Epidermal melanocyte (primary cell): ENCODE measurements around the gene HAPLN2.
"Not testable (repeated sequence)": the region's sequence is repeated elsewhere in the genome, so short reads cannot be mapped to it uniquely, and the experiment has no call there.

Source experiments
- DNase-seq: peaks from one replicate; pipeline ENCODE4 v3.0.0; 2011; ENCODE audit warnings: low spot score; ENCODE audit not compliant: insufficient read length

The HAPLN2 gene

GRCh38 chr1:156618853-156619581, at the start of gene HAPLN2:
Gene HAPLN2 (plus strand): TSS chr1:156619415. CDS start chr1:156623491, 4,076 bp downstream.
- DNase-seq: no peak

DNA sequence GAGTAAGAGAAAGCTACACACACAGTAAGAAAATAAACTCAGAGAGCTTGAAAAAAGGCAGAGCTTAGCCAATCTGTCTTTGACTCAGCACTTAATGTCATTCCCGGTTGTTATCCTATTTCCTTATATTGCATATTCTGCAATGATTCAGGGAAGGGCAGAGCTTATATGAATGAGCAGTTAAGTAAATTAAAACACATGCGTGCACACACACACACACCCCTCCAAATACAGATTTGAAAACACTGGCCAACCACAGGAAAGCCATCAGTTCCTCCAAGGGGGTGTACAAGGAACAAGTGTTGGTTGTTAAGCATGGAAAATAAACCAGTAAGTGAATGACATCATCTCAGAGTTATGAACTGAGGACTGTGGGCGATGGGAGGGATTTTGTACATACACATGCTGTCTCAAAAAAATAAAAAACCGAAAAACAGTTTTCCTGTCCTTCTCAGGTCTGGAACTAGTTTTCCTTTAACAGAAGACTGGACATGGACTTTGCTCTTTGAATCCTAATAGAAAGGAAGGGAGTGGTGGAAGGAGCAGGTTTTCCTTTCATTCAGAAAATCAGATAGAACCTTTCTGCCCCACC, 47.9 kb upstream of the HAPLN2 start:
- DNase-seq: no peak

DNA sequence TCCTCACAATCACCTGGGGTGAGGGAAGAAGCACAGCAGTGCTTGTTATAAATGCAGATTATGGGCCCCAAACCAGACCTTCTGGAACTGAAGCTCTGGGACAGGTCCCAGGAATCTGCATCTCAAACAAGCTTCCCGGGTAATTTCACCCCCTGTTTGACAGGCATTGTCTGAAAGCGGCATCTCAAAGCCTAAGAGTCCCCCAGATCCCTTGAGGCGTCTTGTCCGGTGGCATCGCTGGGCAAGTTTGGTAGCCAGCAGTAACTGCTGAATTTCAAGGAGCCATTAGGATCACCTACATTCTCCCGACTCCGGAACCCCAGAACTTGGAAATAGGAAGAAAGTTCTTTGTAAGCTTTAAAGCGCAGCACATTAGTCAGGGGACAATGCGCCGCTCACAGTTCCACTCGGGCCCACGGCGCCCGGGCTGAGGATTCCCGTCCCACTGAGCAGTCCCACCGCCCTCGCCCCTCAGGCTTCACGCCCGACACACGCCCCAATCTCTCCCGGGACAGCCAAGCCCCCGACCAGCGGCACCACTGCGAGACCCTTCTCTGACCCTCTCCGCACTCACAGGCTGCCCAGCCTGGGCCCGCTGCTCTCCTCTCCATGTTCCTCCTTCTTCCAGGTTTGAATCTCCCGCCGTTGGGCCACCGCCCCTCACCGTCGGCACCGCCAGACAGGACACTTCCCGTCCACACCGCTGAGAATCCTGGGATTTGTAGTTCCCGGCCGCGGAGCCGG, 47.1 kb upstream of the HAPLN2 start, which contains the start of gene IQGAP3:
Gene IQGAP3, minus strand, starts transcription at position 647 of the 744 bp plus-strand sequence. Its CDS starts 36 bp downstream, at position 611.
- peak; percentile 93 for DNase-seq

DNA sequence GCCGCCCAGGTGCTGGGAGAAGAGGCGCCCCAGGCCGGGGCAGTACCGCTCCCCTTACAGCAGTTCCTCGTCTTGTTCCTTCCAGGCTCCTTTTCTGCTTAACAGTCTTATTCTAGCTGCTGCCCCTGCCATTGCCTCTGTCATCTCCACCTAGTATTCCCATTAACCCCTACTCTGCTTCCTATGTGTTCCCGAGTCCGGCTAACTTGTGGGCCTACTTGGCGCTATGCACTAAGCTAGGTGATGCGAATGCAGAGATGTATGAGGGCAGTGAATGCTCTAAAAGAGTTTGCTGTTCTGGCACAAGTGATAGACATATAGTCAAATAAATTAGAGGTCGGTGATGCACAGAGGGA, 46.6 kb upstream of the HAPLN2 start:
- DNase-seq: no peak

DNA sequence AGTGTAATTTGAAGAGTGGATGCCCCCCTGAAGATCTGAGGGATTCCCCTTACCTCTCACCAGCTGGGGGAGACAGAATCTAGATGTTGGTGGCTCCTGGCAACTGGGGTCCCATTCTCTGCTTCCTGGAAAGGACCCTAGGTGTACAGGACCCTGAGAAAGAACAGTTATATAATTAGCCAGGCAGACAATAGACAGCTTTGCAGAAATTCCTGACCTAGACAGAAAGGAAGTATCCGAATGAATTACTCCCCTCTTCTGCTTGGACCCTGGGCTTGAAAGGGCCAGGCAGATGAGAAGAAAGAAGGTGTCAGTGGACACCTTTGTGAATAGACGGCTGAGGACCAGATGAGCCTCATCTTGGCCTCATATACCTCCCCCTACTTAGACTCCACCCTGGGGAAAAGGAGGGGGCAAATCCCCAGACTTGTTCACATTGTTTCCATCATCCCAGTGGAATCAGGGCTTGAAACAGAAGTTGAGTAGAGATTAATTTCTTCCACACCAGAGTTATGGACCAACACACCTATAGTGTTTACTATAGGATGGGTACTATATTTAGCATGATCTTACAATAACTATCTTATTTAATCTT, 45.1 kb upstream of the HAPLN2 start:
- no peak for DNase-seq

- DNase-seq: no peak
Observed at GRCh38 chr1:156577550-156577949, 41.7 kb upstream of the HAPLN2 start.

- no peak for DNase-seq
Observed at GRCh38 chr1:156578055-156578454, 41.2 kb upstream of the HAPLN2 start.

DNA sequence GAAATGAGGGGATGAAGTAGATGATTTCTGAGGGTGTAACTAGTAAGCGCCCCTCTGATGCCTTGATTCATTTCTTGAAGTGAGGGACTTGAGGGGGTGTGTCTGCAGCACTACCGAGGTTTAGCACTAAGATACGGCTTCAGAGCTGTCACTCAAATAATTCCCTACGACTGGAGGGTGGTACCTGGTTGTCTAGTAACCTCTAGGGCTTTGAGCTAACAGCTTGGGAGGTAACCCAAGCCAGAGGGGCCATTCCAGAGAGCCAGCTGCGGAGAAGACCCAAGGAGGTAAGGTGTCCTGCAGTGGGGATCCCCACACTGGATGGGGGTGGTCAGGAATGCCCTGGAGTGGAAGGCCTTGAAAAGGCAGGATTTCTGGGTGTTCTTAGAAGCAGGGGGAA, 39.7 kb upstream of the HAPLN2 start, which contains the start of gene TTC24:
Gene TTC24, plus strand, starts transcription at position 252 of the 400 bp plus-strand sequence. CDS start 1,642 bp downstream, outside the sequence.
- no peak for DNase-seq

- no peak for DNase-seq
Observed at GRCh38 chr1:156581661-156582387, 37.4 kb upstream of the HAPLN2 start.

GRCh38 chr1:156582388-156583017, 36.7 kb upstream of the HAPLN2 start:
- no peak for DNase-seq

DNA sequence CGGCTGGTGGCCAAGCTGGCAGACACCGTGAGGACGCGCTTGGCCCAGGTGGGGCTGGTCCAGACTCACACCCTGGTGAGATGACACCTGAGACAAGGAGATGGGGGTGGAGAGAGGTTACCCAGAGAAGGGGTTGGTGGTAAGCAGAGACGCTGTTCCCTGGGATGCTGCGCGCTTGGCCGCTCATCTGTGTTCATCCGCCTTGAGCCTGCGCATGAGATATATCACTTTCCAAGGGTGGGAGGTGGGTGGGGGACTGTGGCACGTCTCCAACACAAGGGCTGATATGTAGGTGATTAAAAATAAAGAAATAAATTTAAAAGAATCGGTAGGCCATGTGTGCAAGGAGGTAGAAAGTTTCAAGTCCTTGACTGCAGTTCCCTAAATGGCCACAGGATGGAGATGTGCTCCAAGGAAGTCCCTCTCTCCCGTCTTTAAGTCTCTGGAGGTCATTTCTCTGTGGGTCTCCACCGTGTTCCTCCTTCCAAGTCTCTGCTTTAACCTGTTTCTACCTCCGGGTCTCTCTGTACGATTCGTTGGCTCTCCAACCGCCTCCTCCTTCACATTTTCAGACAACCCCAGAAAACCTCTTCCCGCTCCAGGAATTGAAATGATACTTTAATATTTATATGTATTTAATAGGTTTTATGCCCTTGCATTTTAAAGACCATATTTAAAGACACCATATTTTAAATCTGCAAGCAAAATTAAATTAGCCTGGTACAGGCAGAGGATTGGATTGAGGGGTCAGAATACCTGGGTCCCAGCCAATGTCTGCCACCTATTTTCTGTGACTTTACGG, 35.2 kb upstream of the HAPLN2 start:
- peak; percentile 74 for DNase-seq

DNA sequence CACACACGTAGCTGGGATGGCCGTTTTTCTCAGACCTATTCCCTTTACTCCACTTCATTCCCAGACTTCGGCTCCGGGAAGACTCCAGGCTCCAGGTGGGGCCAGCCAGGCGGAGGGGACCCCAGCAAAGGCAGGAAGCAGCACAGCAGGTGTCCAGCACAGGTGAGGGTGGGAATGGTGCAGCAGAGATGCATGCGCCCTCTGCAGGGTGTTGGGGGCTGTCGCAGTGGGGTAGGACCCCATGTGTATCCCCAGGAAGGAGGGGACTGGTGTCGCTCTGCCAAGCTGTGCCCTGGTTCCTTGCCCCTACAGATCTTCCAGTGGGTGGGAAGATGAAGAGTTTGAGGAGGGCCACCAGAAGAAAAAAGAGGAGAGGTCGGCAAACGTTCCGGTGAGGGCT, 34.4 kb upstream of the HAPLN2 start:
- no peak for DNase-seq

- no peak for DNase-seq
Observed at GRCh38 chr1:156586323-156586722, 32.9 kb upstream of the HAPLN2 start.

DNA sequence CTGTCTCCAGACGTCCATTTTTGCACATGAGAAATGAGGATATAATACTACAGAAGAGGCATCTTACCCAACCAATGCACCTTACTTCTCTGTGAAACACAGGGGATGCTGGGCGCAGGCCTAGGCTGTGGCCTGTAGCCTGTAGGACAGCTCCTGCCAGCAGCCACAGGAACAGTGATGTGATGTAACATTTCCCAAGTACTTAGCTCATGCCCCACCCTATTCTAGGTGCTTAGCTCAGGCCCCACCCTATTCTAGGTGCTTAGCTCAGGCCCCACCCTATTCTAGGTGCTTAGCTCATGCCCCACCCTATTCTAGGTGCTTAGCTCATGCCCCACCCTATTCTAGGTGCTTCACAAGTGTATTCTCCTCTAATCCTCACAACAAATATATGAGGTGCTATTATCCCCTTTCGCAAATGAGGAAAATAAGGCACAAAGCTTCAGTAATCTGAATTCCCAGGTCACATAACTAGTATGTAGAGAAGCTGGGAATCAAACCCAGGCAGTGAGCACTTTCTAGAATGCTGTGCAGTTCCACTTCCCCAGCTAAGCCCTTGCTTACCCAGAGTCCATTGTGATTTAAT, 32.2 kb upstream of the HAPLN2 start:
- DNase-seq: no peak

GRCh38 chr1:156587927-156588326, 31.3 kb upstream of the HAPLN2 start:
- not testable (repeated sequence) for DNase-seq

DNA sequence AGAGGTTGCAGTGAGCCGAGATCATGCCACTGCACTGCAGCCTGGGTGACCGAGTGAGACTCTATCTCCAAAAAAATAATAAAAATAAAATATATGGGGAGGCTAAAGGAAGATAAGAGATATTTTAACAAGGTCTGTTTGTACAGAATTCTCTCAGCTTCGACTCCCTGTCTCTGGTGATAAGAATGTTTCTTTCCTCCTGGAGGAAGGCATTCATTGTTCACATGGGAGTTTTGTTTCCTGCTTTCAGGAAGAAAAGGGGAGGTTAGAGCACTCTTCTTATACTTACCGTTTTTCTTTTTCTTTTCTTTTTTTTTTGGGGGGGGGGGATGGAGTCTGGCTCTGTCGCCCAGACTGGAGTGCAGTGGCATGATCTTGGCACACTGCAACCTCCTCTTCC, 29.7 kb upstream of the HAPLN2 start:
- DNase-seq: no peak

GRCh38 chr1:156590326-156591180, 28.7 kb upstream of the HAPLN2 start:
- DNase-seq: no peak

DNA sequence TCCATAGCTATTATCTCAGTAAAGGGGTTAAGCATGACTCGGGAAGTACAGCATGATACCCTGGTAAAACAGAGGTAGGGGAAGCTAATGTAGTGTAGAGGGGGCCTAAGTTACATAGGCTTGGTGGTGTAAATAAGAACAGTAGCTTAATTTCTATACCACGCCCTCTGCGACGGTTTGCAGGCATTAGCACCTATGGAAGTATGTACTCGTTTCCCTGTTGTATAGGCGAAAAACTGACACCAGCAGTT, 28.1 kb upstream of the HAPLN2 start:
- DNase-seq: no peak
